Body of pancreas (tissue), 4 donors: Measurements from ENCODE around the gene MAP4K2.

Source experiments
- POLR2A ChIP-seq, 3 donors: fragments of 450-650 bp; IDR thresholded peaks; one replicate each; pipeline ENCODE4 v1.6.1; 2016; ENCODE audit warnings: antibody characterized with exemption in 3 of 3, mild to moderate bottlenecking in 2 of 3
- TF ChIP-seq, protein P1 (sequence below), 7 experiments: fragments of 450-650 bp in 4 of 7; fragments of 200-600 bp in 3 of 7; sonication (generic) in 3 of 7; IDR thresholded peaks; one replicate each; pipeline ENCODE4 v1.5.1; 2016 to 2019; ENCODE audit warnings: antibody characterized with exemption in 7 of 7

DNA sequence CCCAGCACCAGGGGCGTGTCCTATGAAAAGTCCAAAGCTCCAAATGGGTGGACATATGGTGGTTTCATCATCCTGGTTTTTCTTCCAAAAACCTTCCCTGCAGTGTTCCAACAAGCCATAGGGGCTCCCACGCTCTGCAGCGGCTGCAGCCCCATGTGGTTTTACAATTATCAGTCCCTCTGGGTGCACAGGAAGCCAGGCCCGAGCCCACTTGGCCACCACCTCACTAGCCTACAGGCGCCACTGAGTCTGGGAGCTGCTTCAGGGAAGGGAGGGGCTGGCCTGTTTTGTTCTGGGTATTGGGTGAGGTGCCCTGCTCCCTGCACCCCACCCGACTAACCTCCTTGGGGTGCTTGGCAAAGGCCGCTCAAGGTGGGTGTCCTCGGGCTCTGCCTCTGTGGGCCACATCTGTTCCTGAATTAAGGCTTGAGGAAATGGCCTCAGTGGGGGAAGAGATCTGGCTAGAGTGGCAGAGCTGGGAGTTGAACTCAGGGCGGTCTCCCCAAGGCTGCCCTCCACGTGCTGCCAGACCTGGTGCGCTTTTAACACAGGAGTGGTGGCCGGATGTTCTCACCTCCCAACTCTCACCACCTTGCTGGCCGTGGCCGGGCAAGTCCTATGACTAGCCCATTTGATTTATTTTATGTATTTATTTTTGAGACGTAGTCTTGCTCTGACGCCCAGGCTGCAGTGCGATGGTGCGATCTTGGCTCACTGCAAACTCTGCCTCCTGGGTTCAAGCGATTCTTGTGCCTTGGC, 46.8 kb upstream of the MAP4K2 start:
- no peak for TF ChIP-seq POLR2A (IDR thresholded peaks at IDR 0.05)
- TF ChIP-seq, protein P1, sequence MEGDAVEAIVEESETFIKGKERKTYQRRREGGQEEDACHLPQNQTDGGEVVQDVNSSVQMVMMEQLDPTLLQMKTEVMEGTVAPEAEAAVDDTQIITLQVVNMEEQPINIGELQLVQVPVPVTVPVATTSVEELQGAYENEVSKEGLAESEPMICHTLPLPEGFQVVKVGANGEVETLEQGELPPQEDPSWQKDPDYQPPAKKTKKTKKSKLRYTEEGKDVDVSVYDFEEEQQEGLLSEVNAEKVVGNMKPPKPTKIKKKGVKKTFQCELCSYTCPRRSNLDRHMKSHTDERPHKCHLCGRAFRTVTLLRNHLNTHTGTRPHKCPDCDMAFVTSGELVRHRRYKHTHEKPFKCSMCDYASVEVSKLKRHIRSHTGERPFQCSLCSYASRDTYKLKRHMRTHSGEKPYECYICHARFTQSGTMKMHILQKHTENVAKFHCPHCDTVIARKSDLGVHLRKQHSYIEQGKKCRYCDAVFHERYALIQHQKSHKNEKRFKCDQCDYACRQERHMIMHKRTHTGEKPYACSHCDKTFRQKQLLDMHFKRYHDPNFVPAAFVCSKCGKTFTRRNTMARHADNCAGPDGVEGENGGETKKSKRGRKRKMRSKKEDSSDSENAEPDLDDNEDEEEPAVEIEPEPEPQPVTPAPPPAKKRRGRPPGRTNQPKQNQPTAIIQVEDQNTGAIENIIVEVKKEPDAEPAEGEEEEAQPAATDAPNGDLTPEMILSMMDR (IDR thresholded peaks at IDR 0.05), result no peak
